HG03097 (cell line): ENCODE results near the gene LPXN.
"Not testable (repeated sequence)": the region's sequence is repeated elsewhere in the genome, so short reads cannot be mapped to it uniquely, and the experiment has no call there.

Experiments used
- ATAC-seq: cut with Tn5 transposase; IDR thresholded peaks from one replicate; pipeline ENCODE4 v1.9.1; 2021; ENCODE audit not compliant: unreplicated experiment, low FRiP score

Gene LPXN

GRCh38 chr11:58579192-58580129, 3.8 kb upstream of the LPXN start:
- ATAC-seq, result peak; percentile 39

- ATAC-seq, result peak; percentile 29
Measured at GRCh38 chr11:58578635-58579191, 3.1 kb upstream of the LPXN start, which contains the start of gene ZFP91. ZFP91 (plus strand) TSS chr11:58579063; CDS start chr11:58579282, 219 bp downstream.

- ATAC-seq, result peak; percentile 28
Measured at GRCh38 chr11:58578136-58578634, 2.5 kb upstream of the LPXN start.

- peak; percentile 42 for ATAC-seq
Measured at GRCh38 chr11:58577555-58578135, 2.0 kb upstream of the LPXN start.

- ATAC-seq, result no peak
Measured at GRCh38 chr11:58576887-58577471, 1.3 kb upstream of the LPXN start.

GRCh38 chr11:58574881-58575280, 775 bp downstream of the LPXN start:
- ATAC-seq, result no peak

- peak; percentile 21 for ATAC-seq
Measured at GRCh38 chr11:58573451-58574104, 2.1 kb downstream of the LPXN start.

- not testable (repeated sequence) for ATAC-seq
Measured at GRCh38 chr11:58572906-58573305, 2.8 kb downstream of the LPXN start.

GRCh38 chr11:58567889-58568512, 7.7 kb downstream of the LPXN start:
- ATAC-seq, result peak; percentile 63

GRCh38 chr11:58564231-58564630, 11.4 kb downstream of the LPXN start:
- ATAC-seq, result no peak

GRCh38 chr11:58562375-58562800, 13.3 kb downstream of the LPXN start:
- ATAC-seq, result peak; percentile 88

GRCh38 chr11:58561394-58562098, 14.1 kb downstream of the LPXN start:
- no peak for ATAC-seq

GRCh38 chr11:58560842-58561241, 14.8 kb downstream of the LPXN start:
- no peak for ATAC-seq

- no peak for ATAC-seq
Measured at GRCh38 chr11:58549644-58550043, 26.0 kb downstream of the LPXN start.

GRCh38 chr11:58546841-58547240, 28.8 kb downstream of the LPXN start:
- no peak for ATAC-seq

- no peak for ATAC-seq
Measured at GRCh38 chr11:58531865-58532341, 43.8 kb downstream of the LPXN start.

- no peak for ATAC-seq
Measured at GRCh38 chr11:58530236-58530635, 45.4 kb downstream of the LPXN start.

GRCh38 chr11:58527429-58527828, 48.2 kb downstream of the LPXN start:
- no peak for ATAC-seq

- no peak for ATAC-seq
Measured at GRCh38 chr11:58526721-58527120, 48.9 kb downstream of the LPXN start.
